HG03064 (cell line): ENCODE measurements around the gene MECR.

ENCODE experiments used
- ATAC-seq: cut with Tn5 transposase; IDR thresholded peaks from one replicate; pipeline ENCODE4 v1.9.1; 2021; ENCODE audit warnings: low read depth; ENCODE audit not compliant: unreplicated experiment

The MECR gene

DNA sequence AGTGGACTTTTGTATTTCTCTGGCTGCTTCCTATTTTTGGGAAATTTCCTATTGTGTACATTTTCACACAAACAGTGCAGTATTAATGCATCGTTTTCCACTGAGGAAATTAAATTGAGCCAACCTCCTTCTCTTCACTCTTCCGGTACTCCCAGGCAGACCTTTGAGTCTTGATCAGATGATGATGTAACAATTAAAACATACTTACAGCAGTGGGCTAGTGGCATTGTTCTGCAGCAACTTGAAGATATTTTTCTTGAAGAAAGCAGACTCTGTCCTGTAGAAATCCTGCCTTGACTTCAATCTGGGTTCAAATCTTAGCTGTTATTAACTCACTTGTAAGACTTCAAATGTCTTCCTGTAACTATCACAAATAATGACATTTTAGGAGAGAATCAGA is 88.0 kb downstream of the MECR start:
- ATAC-seq: no peak
